GM18873 (cell line): ENCODE data around the gene IRAK4.

ENCODE experiments used
- ATAC-seq: cut with Tn5 transposase; IDR thresholded peaks from one replicate; pipeline ENCODE4 v1.9.1; 2021; ENCODE audit warnings: mild to moderate bottlenecking, moderate library complexity, moderate number of reproducible peaks; ENCODE audit not compliant: unreplicated experiment, low FRiP score

IRAK4 gene

DNA sequence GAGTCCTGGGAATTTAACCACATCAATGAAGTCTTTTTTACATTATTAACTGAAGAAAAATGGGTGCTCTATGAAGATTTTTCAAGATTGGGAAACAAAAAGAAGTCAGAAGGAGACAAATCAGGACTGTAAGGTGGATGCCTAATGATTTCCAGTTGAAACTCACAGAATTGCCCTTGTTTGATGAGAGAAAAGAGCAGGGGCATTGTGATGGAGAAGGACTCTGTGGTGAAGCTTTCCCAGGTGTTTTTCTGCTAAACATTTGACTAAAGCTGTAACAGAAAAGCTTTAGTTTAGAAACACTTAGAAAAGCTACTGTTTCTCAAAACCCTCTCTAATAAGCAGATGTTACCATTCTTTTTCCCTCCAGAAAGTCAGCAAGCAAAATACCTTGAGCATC, 5.8 kb downstream of the IRAK4 start:
- ATAC-seq, result no peak

DNA sequence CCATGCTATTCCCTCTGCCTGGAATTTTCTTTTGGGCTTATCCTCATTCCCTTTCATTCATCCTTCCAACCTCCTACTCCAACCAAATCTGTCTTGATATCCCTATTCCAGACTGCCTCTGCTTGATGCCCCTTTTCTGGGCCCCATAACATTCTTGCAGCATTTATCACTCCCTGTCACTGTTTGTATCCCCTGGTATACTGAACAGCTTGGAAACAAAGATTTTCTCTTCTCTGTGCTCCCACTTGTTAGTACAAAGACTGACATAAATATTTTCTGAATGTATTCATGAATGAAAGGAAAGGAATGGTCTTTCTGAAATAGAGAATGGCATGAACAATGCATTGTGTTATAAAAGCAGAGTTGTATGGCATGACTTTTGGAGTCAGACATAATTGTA, 7.5 kb downstream of the IRAK4 start:
- ATAC-seq, result no peak

DNA sequence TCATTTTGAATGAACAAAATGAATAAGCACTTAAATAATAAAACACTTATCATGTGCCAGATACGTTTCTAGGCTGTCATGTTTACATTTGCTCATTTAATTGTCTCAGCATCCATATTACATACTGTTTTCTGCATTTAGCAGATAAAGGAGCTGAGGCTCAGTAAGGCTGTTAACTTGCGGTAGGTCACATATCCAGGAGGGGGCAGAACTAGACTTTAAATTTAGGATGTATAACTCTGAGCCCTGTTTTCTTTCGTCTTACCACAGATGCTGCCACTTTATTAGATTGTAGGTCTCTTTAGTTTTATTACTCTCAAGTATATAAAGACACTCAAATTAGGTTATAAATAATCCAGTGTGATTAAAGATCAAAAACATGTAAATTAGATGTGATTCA, 17.7 kb downstream of the IRAK4 start:
- ATAC-seq, result no peak

DNA sequence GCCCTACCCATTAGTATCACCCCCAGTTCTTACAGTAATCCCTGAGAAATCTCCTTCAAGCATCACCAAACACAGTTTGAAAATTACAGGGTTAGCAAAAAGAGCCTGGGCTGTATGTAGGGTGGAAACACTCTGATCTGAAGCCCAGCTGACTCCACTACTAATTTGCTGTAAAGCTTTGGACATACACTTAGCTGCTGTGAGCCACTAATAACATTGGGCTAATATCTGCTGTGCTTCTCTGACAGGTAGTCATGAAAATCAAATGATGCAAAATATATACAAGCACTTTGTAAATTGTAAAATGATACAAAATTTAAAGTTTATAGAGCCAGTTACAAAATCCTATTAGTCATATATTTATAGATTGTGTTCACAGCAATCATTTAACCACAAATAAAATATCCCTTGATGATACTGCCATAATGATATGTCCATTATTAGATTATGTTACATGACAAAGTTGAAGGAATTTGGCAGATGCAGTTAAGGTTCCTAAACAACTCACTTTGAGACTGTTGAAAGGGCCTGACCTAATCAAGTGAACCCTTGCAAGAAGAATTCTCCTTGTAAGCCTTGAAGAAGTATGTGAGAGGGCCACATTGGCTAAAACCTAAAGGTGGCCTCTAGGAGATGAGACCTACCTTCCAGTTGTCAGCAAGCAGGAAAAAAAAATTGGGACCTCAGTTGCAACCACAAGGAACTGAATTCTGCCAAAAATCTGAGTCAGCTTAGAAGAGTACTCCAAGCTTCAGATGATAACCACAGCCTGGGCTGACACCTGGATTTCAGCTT, 28.3 kb downstream of the IRAK4 start:
- no peak for ATAC-seq

DNA sequence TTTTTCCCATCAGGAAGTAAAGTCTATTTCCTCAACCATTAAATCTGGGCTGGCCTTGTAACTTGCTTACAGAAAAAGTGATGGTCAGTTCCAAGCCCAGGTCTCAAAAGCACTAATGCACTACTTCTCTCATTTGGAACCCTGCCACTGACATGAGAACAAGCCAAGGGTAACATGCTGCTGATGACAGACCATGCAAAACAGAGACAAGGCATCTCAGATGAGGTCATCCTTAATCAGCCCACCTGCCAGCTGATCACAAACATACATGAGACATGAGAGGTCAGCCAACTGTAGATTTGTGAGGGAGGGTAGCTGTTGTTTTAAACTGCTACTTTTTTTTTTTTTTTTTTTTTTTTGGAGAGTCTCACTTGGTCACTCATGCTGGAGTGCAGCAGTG, 31.2 kb downstream of the IRAK4 start:
- ATAC-seq, result no peak

DNA sequence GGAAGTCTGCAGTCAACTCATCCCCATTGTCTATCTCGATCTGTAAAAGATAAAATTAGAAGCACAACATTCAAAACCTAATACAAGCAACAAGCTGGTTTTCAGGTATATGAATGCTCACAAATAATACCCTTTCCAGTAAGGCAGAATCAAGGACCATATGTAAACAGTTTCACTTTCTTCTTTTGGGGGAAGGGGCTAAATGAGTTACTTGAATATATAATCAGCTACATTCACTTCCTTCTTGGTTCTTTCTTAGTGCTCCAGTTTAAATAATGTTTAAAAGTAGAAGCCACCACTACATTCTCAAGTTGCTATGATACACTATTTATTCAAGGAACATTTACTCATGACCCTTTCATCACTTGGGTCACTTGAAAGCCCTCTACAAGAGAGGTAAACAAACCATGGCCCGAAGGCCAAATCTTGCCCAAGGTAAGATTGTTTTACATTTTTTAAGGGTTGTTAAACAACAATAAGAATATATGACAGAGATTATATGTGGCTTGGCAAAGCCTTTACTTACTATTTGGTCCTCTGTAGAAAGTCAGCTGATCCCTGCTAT, 37.0 kb downstream of the IRAK4 start:
- ATAC-seq, result no peak

DNA sequence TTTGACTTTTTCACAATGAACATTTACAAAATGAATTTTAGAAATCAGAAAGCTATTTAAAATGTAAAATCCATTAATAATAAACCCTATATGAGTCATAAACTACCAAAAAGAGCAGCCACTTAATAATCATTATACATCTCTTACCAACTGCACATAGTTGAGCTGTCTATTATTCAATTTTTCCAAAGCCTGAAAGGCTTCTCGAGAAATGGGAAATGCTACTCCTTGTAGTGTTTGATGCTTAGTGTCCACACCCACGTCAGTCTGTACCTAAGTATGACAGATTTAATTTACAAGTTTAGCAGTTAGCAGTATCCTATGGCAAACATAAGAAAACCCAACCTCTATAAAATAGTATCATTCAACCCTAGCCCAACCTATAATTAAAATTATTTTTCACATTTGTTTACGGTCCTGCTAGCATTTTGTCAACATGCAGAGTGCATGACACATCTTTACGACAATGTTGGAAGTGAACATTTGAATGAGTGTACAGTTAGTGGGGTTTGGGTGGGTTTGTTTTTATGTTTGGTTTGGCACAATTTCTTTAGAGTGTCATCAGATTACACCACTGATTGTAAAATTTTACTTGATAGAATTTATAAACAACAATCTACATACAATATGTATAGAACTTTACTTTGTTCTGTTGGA, 38.9 kb downstream of the IRAK4 start:
- ATAC-seq, result no peak

DNA sequence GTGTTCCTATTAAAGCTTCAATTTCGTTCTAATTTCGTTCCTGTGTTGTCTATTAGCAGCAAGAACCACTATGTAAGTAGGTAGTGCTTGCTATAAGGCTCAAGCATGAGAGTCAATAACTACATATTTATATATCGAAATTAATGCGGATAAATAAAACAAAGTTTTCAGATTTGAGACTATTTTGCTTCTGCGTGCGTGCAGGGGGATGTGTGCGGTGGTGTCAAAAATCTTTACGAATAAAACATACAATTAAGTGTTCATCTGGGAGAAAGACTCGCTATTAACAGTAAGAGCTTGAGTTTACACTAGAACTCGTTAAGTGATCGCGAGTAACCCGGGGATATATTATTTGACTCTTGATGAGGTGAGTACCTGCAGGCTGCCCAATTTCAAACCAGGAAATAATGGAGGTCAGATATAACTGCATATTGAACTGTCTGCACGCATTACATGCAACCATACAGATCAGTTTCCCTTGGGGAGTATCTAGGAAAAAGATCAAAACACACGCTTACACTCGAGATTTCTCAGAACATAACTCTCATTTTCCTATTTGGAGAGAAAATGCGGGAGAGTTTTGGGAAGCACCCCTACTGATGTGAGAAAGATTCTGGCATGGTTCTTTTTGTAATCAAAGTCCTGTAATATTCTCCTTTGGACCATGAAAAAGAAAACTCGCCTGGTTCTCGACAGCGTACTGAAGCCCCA, 46.6 kb downstream of the IRAK4 start:
- peak; percentile 8 for ATAC-seq

DNA sequence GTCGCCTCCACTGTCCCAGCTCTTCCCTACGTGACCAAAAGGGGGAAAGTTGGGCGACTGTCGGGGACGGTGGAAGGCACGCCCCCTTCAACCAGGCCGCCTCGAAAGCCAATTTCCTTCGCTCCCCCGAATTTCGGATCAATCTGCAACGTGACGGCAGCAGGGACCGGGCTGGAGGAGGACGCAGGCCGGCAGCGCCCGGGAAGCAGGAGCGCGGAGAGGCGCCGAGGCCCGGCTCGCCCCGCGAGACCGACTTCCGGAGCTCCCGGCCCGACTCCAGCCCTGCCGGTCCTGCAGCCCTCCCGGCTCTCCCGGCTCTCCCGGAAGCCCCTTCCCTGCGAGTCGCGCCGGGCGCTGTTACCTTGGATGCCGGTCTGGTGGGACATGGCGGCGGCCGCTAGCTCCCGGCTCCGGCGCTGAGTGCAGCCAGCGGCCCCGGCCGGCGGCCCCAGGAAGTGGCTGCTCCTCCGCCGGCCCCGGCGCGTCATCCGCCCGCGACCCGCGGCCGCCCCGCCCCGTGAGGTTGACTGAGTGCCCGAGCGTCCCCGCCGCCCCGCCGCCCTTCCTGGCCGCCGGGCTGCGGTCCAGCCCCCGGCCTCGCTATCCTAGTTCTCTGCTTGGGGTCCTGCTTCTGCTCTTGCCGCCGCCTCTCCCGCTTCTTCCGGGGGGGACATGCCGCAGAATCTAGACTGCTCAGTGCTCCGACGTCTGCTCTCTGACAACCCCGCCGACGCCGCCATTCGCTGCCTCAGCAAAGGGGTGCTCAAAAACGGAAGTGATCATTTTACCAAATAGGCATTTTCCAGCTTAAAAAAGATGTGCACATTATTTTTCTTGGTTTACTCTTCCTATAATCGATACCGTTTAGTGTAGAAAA, 47.3 kb downstream of the IRAK4 start, which contains the start of gene TWF1:
TSS of gene TWF1 (minus strand) at position 458 of the 877 bp plus-strand sequence. CDS start at position 386, 72 bp downstream.
- peak; percentile 72 for ATAC-seq

DNA sequence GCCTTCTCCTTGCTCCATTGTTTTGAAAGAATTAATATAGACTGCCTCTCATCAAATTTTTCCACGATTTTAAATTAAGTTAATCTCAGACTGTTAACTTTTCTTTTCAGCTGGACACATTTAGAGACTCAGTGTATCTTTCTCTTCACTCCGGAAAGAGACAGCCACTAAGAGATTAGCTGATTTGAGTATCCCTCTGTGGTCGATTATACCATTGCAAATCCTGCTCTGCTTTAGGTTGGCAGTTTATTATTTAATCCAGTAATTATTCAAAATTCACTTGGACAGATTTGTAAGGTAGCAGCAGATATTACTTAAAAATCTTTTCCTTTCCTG, 48.0 kb downstream of the IRAK4 start:
- ATAC-seq, result no peak

DNA sequence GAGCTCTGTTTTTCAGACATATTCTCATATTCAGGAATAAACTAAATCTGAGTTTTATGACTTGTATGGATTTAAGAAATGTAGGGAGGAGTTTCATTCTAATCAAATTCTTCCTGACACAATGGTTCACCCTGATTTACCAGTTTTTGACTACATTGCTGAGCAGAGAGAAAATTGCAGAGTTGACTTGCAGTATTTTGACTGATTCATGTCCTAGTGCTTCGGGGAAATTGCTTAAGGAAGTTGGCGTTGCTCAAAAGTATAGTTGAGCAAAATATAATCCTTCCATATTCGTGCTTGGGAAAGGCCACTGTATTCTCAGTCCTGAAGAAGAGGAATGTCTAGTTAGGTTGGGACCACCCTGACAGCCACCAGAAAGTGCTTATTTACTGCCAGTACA, 48.6 kb downstream of the IRAK4 start:
- no peak for ATAC-seq

DNA sequence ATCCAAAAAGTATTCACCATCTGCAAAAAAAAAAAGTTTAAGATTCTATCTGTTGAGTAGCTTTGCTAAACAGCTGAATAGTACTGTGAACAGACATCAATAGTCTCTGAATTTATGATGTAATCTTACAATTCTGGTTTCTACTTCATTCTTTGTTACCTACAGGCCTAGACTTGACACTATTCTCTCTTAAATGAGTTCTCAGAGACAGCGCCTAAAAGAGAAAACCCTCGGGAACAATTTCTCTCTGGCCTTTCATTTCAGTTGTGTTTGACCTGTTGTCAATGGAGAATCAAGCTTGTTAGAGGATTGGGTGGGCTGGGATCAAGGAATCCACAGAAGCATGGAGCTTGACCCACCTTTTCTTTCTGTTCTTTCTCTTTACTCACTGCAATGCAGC, 53.3 kb downstream of the IRAK4 start:
- no peak for ATAC-seq

DNA sequence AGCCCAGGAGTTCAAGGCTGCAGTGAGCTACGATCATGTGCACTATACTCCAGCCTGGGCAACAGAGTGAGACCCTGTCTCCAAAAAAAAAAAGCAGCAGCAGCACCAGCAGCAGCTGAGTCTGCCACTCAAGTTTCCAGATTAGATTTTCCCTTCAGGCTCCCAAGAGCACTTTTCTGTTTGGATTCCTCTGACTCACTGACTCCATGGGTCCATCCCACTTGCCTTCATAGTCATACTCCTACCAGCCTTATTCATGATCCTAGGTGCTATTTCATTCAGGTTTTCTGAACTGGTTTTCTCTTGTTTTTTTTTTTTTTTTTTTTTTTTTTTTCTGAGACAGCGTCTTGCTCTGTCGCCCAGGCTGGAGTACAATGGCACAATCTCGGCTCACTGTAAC, 54.2 kb downstream of the IRAK4 start:
- no peak for ATAC-seq

DNA sequence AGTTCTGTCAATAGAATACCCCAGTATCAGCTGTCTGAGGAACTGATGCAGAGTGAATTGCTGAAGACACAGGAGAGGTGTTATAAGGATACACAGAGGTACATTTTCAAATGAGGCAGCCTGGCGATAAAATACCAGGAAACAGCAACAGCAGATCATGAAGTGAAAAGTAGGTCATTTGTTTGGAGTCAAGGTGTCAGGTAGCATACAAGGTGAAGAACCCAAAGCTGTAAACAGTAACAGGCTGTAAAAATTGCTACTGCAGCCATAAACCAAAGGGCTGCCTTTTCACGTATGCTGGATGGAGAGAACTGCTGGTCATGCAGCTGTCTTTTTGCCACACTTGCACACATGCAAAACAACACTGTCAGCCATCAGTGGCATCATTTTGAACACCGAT, 56.7 kb downstream of the IRAK4 start:
- ATAC-seq, result no peak

DNA sequence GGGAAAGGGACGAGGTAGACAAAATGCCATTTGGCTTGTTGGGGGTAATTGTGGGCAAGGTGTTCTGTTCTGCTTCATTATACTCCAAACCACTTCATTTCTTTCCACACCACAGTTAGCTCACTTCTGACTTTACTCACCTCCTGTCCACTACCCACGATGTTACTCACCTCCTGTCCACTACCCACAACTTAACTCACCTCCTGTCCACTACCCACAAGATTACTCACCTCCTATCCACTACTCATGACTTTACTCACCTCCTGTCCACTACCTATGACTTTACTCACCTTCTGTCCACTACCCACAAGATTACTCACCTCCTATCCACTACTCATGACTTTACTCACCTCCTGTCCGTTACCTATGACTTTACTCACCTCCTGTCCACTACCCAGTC, 57.4 kb downstream of the IRAK4 start:
- no peak for ATAC-seq

DNA sequence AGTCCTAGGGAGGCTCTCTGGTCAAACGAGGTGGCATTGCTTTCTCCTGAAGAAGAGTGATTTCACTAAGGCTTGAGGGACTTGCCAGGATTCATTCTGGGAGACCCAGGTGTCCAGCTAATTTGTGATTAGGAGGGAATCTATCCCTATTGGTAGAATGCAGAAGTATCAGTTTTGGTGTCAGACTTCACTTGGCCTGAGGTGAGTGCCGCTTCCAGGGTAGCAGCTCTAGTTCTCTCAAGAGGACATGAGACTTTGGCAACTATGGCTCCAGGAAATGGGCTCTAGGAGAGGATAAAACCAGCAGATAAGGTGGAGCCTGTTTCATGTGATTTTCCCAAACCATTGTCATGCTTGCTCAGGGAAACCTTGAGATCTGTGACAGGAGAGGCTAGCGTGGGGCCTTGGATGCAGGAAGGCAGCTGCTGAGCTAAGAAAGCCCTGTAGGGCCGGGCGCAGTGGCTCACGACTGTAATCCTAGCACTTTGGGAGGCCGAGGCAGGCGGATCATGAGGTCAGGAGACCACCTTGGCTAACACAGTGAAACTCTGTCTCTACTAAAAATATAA, 65.5 kb downstream of the IRAK4 start:
- no peak for ATAC-seq

DNA sequence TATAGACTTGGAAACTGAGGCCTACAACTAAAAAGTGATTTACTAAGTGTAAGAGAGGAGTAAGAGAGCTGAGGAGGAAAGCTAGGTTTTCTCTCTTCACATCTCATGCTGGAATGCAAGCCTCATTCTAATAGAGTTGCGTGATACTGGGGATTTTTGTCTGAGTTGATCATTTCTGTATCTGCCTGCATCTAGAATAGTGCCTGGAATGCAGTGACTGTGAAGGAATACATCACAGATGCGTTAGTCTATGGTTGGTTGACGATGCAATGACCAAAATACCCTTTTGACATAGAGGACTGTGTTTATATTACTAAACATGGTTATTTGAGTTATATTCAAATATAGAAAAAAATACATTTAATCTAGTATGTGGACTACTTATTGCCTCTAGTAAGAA, 67.9 kb downstream of the IRAK4 start:
- ATAC-seq, result no peak

DNA sequence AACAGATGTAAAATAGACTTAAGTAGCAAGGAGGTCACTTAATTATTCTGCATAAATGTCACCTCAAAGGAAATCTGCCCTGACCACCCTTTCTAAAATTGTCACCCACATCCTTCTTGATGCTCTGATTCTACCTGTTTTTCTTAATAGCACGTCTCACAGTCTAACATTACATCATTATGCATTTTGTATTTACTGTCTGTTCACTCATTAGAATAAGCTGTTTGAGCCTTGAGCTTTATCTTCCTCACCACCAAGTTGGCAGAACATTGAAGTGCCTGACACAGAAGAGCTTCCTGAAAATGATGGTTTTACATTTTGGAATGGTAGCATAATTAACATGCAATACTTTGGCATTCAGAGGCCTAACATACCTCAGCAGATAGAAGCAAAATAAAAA, 68.3 kb downstream of the IRAK4 start:
- ATAC-seq, result no peak

DNA sequence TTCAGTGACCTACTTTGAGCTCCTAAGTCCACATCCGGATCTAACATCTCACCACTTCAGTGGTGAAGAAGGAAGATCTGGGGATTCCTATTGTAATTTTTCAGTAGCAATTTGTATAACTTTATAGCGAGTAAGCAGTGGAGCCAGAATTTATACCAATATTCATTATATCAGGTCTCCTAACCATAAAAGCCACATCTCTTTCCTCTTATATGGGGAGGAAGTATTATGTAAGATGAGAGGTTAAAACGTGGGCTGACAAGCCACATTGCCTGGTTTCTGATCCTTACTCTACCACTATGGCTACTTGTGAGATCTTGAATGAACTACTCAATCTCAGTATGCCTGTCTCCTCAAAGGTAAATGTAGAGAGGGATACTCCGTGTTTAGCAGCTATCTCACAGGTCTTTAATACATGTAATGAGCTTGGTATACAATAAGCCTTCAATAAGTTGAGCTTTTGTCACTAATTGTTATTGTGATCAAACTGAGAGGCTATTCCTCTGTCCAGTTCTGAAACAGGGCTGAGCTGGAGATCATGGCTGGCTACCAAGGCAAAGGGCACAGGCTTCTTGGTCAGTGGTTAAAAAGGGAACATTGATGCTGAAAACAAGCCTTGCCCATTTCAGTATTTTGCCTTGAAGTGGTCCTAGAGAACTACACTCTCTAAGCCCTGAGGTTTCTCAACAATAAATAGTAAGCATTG, 73.9 kb downstream of the IRAK4 start:
- no peak for ATAC-seq
